Esophagus muscularis mucosa (tissue), 3 donors: ENCODE data around the gene CACHD1.

Source experiments
- POLR2A ChIP-seq: fragments of 450-650 bp; IDR thresholded peaks from one replicate; pipeline ENCODE4 v1.6.1; 2017; ENCODE audit warnings: antibody characterized with exemption, moderate library complexity, mild to moderate bottlenecking, low read depth
- TF ChIP-seq, protein P1 (sequence below), 3 experiments: fragments of 200-600 bp in 2 of 3; fragments of 450-650 bp in 1 of 3; sonication (generic) in 2 of 3; IDR thresholded peaks; one replicate each; pipeline ENCODE4 v1.5.1; 2017 to 2019; ENCODE audit warnings: antibody characterized with exemption in 3 of 3, mild to moderate bottlenecking in 2 of 3, moderate library complexity in 1 of 3

DNA sequence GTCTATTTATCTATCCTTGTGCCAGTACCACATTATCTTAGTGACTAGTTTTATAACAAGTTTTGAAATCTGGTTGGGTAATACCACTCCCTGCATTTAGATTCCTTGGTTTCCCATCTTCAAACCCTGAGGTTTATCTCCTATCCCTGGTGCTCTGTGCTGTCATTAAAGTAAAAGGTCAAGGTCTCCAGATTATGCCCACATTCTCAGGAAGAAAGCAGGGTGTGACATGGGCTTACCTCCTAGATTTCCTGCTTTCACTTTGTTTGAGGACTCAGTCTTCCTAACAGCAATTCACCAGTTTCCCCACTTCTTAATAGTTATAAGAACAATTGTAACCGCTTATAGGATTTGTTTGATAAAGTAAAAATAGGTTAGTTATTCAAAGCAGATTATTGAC is 86.0 kb downstream of the CACHD1 start:
- TF ChIP-seq, protein P1, sequence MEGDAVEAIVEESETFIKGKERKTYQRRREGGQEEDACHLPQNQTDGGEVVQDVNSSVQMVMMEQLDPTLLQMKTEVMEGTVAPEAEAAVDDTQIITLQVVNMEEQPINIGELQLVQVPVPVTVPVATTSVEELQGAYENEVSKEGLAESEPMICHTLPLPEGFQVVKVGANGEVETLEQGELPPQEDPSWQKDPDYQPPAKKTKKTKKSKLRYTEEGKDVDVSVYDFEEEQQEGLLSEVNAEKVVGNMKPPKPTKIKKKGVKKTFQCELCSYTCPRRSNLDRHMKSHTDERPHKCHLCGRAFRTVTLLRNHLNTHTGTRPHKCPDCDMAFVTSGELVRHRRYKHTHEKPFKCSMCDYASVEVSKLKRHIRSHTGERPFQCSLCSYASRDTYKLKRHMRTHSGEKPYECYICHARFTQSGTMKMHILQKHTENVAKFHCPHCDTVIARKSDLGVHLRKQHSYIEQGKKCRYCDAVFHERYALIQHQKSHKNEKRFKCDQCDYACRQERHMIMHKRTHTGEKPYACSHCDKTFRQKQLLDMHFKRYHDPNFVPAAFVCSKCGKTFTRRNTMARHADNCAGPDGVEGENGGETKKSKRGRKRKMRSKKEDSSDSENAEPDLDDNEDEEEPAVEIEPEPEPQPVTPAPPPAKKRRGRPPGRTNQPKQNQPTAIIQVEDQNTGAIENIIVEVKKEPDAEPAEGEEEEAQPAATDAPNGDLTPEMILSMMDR (IDR thresholded peaks at IDR 0.05): no peak
- no peak for TF ChIP-seq POLR2A
